MCF 10A (cell line): ENCODE results near the gene PDE6C. TPM values are rescaled to one million over a fixed set of nuclear protein-coding genes. Genes with fewer than 3 reads are reported as not detected.

ENCODE experiments used
- BruUV-seq: library from RNA; stranded (reverse); fragments of 400-500 nt; replicated peaks from 2 replicates; lab custom pipeline; 2021; lab: Mats Ljungman, UMichigan
- CTCF ChIA-PET: fragments of 300-600 bp; sonication (Branson Sonifier 250); formaldehyde crosslinking; extraction: SDS; loops from one replicate; lab custom pipeline; 2021; ENCODE audit warnings: antibody characterized with exemption, inconsistent platforms; lab: Yijun Ruan, JAX
- POLR2A ChIA-PET: fragments of 300-600, 350-650 bp; sonication (Branson Sonifier 250); formaldehyde crosslinking; extraction: SDS; loops from one replicate; lab custom pipeline; 2020; ENCODE audit warnings: antibody characterized with exemption, inconsistent platforms; lab: Yijun Ruan, JAX
- DNase-seq: peaks from one replicate; pipeline ENCODE4 v3.0.0-alpha.2; 2018; ENCODE audit not compliant: unreplicated experiment
- H3K27ac Mint-ChIP-seq: one replicate; pipeline ENCODE4 v1.8.0; 2022; ENCODE audit warnings: mild to moderate bottlenecking, low read depth, mixed read lengths; ENCODE audit not compliant: unreplicated experiment
- H3K27me3 Mint-ChIP-seq: one replicate; pipeline ENCODE4 v1.8.0; 2022; ENCODE audit warnings: mixed read lengths; ENCODE audit not compliant: insufficient read depth, unreplicated experiment
- H3K36me3 Mint-ChIP-seq: one replicate; pipeline ENCODE4 v1.8.0; 2022; ENCODE audit warnings: mild to moderate bottlenecking, moderate library complexity, mixed read lengths; ENCODE audit not compliant: insufficient read depth, unreplicated experiment
- H3K4me1 Mint-ChIP-seq: one replicate; pipeline ENCODE4 v1.8.0; 2022; ENCODE audit warnings: mixed read lengths; ENCODE audit not compliant: insufficient read depth, unreplicated experiment
- H3K4me3 Mint-ChIP-seq: one replicate; pipeline ENCODE4 v1.8.0; 2022; ENCODE audit warnings: mild to moderate bottlenecking, moderate library complexity, mixed read lengths; ENCODE audit not compliant: unreplicated experiment
- H3K9me3 Mint-ChIP-seq: one replicate; pipeline ENCODE4 v1.8.0; 2022; ENCODE audit warnings: mixed read lengths; ENCODE audit not compliant: unreplicated experiment
- intact Hi-C: fragments of 100-400 bp; cut with micrococcal nuclease; formaldehyde crosslinking; loops from 2 replicates; pipeline ENCODE4 v1.14.1; 2022
- total RNA-seq: library from RNA; stranded (reverse); gene quantifications from 2 replicates; pipeline ENCODE4 v1.2.3, GENCODE V29; 2022
- TF ChIP-seq, protein P1 (sequence below): fragments of 200-600 bp; IDR thresholded peaks from one replicate; pipeline ENCODE4 v1.8.0; 2022; ENCODE audit warnings: antibody characterized with exemption, mild to moderate bottlenecking; ENCODE audit not compliant: unreplicated experiment

Gene PDE6C
- total RNA-seq, 1 experiment from 2014 or later = not detected

DNA sequence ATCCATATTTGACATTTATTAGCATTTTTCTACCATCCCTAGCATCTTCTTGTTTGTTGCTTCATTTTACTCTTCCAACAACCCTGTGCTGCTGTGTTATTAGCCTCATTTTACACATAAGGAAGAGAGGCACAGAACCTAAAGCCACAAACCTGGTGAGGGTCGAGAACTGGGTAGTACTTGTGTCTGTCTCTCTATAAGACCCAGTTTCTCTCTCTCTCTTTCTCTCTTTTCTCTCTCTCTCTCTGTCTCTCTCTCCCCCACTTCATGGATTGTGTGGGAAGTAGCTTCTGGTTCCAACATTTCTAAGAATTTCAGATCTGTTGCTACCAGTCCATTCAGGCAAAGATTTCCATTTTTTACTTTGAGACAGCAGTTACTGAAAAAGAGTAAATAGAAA, 91.5 kb downstream of the PDE6C start:
- Mint-ChIP-seq H3K4me3 (no peak overlapping the region), H3K27me3 (no peaks in the 10 kb centered on the region)
- no TSS peak for BruUV-seq

DNA sequence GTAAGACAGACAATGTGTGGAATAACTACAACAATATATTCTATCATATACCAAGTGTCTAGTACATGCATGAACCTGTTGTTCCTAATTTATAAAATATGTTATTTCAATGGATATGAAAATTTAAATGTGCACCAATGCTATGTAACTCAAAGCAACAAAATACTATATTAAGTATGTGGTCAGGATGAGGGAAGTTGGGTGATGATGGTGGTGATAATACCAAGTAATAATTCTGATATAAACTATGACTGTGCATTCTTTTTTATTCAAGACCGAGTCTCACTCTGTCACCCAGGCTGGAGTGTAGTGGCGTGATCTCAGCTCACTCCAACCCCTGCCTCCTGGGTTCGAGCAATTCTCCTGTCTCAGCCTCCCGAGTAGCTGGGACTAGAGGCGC, 92.1 kb downstream of the PDE6C start:
- no peak overlapping the region for H3K4me3 Mint-ChIP-seq
- H3K36me3 Mint-ChIP-seq = peaks cover 6% of the 10 kb centered on the region
- CTCF ChIA-PET = interaction anchor here (0.7 to 2.3 kb wide), 3 partner anchors 16 to 155 kb away, joined by 3 to 7 read pairs (median 3); no protein-coding TSS in a partner anchor
- POLR2A ChIA-PET = interaction anchor here (0.7 kb wide), 1 partner anchor 19 kb away, joined by 3 read pairs; no protein-coding TSS in a partner anchor
- TF ChIP-seq, protein P1, sequence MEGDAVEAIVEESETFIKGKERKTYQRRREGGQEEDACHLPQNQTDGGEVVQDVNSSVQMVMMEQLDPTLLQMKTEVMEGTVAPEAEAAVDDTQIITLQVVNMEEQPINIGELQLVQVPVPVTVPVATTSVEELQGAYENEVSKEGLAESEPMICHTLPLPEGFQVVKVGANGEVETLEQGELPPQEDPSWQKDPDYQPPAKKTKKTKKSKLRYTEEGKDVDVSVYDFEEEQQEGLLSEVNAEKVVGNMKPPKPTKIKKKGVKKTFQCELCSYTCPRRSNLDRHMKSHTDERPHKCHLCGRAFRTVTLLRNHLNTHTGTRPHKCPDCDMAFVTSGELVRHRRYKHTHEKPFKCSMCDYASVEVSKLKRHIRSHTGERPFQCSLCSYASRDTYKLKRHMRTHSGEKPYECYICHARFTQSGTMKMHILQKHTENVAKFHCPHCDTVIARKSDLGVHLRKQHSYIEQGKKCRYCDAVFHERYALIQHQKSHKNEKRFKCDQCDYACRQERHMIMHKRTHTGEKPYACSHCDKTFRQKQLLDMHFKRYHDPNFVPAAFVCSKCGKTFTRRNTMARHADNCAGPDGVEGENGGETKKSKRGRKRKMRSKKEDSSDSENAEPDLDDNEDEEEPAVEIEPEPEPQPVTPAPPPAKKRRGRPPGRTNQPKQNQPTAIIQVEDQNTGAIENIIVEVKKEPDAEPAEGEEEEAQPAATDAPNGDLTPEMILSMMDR = no peak
- no peaks in the 10 kb centered on the region for H3K27me3 Mint-ChIP-seq
- DNase-seq = no peak
- H3K9me3 Mint-ChIP-seq = no peaks in the 10 kb centered on the region
- intact Hi-C loops = loop anchor here (5.0 kb wide), 1 partner anchor 43 kb away; no protein-coding TSS in a partner anchor
- no peak overlapping the region for H3K27ac Mint-ChIP-seq
- peaks cover 6% of the 10 kb centered on the region for H3K4me1 Mint-ChIP-seq
- BruUV-seq = no TSS peak

More for the DNA sequence above, 91.5 kb downstream of the PDE6C start:
- TF ChIP-seq, protein P1 = no peak
- ChIA-PET CTCF (interaction anchor here (0.7 to 5.0 kb wide), 4 partner anchors 16 to 155 kb away, joined by 3 to 83 read pairs (median 5); no protein-coding TSS in a partner anchor), POLR2A (interaction anchor here (0.7 to 2.4 kb wide), 3 partner anchors 19 to 49 kb away, joined by 3 to 27 read pairs (median 8); no protein-coding TSS in a partner anchor)
- no peak for DNase-seq
- no peak overlapping the region for H3K27ac Mint-ChIP-seq
- peaks cover 6% of the 10 kb centered on the region for H3K4me1 Mint-ChIP-seq
- peaks cover 12% of the 10 kb centered on the region for H3K36me3 Mint-ChIP-seq
- no peaks in the 10 kb centered on the region for H3K9me3 Mint-ChIP-seq
- intact Hi-C loops = loop anchor here (5.0 kb wide), 1 partner anchor 43 kb away; no protein-coding TSS in a partner anchor

DNA sequence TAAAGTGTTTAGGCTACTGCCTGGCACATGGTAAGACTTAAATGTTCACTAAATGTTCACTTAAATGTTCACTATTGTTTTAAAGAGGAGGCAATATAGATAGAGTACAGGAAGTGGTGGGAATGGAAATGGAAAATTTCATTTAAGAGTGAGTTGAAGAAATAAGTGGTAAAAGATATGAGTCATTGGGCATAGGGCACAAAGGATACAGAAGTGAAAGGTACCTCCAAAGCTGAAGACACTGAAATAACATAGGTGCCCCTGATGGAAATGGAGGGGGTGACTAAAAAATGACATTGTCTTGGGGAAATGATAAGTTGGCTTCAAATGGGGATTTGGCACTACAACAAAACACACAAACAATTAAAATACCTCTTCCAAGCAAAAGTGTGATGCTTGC, 95.3 kb downstream of the PDE6C start:
- H3K27ac Mint-ChIP-seq = no peak overlapping the region
- H3K36me3 Mint-ChIP-seq = no peaks in the 10 kb centered on the region
- BruUV-seq = no TSS peak
- TF ChIP-seq, protein P1 = no peak
- H3K9me3 Mint-ChIP-seq = no peaks in the 10 kb centered on the region
- POLR2A ChIA-PET = no interaction called here
- peaks cover 6% of the 10 kb centered on the region for H3K4me1 Mint-ChIP-seq
- CTCF ChIA-PET = interaction anchor here (1.1 to 1.3 kb wide), 3 partner anchors 108 to 151 kb away, joined by 3 to 6 read pairs (median 5); no protein-coding TSS in a partner anchor
- H3K27me3 Mint-ChIP-seq = no peaks in the 10 kb centered on the region
- no peak for DNase-seq
- H3K4me3 Mint-ChIP-seq = no peak overlapping the region
- intact Hi-C loops = no loop called here

DNA sequence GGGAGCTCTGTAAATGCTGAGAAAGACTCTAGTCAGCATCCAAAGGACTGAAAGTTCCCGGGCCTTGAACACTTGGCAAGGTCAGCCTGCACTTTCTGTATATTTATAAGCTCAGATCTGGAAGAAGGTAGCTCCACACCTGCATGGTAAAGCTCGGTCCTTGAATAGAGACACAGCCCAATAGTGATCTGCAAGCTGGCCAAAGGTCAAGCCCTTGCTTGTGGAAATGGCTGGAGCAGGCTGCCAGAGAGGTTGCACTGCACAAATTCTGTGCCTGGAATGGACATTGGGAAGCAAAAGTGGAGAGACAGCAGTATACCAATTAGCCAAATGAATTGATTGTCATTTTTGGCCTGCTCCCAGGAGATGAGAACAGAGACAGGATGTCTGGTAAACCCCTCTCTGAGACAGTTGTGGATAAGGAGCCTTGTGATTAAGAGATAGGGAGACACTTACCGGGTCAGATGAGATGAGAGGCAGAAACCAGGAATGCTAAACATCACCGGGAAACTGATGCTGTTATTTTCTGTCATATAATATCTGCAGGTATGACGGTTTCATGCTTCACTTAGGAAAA, 98.1 kb downstream of the PDE6C start:
- Mint-ChIP-seq H3K4me3 (no peak overlapping the region), H3K27ac (no peak overlapping the region)
- CTCF ChIA-PET = interaction anchor here (1.3 kb wide), 1 partner anchor 104 kb away, joined by 4 read pairs; no protein-coding TSS in a partner anchor

More for the DNA sequence above, 98.1 kb downstream of the PDE6C start:
- BruUV-seq = no TSS peak
- H3K36me3 Mint-ChIP-seq = no peaks in the 10 kb centered on the region
- H3K27me3 Mint-ChIP-seq = no peaks in the 10 kb centered on the region
- H3K9me3 Mint-ChIP-seq = no peaks in the 10 kb centered on the region
- POLR2A ChIA-PET = no interaction called here
- H3K4me1 Mint-ChIP-seq = no peaks in the 10 kb centered on the region
- DNase-seq = no peak
- intact Hi-C loops = no loop called here
- TF ChIP-seq, protein P1 = no peak
